KBM-7 (cell line): ENCODE measurements around the gene ZNF429.
A peak's percentile ranks its signal among the peaks of the same experiment; 100 is the strongest.
"Not testable (repeated sequence)": the region's sequence is repeated elsewhere in the genome, so short reads cannot be mapped to it uniquely, and the experiment has no call there.

ENCODE experiments used
- DNase-seq: peaks from one replicate; pipeline ENCODE4 v3.0.0-alpha.2; 2015
- in situ Hi-C: fragments of 300-500 bp; cut with MboI; formaldehyde crosslinking; loops from 2 replicates; pipeline ENCODE4 v1.14.3; 2020; ENCODE audit warnings: low sequenced_read_pairs, low pct_unique_long_range_greater_than_20kb, mixed read lengths

ZNF429 gene

DNA sequence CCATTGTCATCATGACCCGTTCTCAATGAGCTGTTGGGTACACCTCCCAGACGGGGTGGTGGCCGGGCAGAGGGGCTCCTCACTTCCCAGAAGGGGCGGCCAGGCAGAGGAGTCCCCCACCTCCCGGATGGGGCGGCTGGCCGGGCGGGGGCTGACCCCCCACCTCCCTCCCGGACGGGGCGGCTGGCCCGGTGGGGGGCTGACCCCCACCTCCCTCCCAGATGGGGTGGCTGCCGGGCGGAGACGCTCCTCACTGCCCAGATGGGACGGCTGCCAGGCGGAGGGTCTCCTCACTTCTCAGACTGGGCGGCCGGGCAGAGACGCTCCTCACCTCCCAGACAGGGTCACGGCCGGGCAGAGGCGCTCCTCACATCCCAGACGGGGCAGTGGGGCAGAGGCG lies 5.7 kb downstream of the ZNF429 start:
- in situ Hi-C loops: not testable (repeated sequence)

DNA sequence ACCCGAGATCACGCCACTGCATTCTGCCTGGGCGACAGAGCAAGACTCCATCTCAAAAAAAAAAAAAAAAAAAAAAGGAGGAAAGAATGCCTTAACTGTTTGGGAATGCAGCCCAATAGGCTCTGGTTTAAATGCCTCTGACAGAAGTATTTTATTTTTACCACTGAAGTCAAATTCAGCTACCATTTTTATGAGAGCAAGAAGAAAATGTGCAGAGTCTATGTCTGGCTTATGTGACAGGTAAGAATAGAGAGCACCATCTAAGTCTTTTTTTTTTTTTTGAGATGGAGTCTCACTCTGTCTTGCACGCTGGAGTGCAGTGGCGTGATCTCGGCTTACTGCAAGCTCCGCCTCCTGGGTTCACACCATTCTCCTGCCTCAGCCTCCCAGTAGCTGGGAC lies 7.2 kb downstream of the ZNF429 start:
- in situ Hi-C loops, DNase-seq: not testable (repeated sequence)

More for the DNA sequence above, 5.7 kb downstream of the ZNF429 start:
- not testable (repeated sequence) for DNase-seq

DNA sequence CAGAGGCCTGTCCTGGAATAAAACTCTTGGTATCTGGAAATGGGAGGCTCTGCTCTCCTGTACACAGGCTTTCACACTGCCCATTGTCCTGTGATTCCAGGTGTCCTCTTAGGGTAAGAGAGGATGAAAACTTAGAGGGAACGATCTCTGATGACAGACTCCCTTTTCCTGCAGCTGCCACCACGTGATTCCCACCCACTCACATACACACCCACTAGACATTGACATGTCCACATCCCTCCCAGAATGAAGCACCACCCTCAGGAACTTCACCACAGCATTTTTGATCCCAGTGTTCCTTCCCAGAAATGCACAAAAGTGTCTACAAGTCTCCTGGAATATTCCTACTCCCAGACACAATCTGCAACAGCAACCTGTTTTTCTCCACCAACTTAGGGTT lies 8.2 kb downstream of the ZNF429 start:
- DNase-seq: no peak
- in situ Hi-C loops: no loop called here

DNA sequence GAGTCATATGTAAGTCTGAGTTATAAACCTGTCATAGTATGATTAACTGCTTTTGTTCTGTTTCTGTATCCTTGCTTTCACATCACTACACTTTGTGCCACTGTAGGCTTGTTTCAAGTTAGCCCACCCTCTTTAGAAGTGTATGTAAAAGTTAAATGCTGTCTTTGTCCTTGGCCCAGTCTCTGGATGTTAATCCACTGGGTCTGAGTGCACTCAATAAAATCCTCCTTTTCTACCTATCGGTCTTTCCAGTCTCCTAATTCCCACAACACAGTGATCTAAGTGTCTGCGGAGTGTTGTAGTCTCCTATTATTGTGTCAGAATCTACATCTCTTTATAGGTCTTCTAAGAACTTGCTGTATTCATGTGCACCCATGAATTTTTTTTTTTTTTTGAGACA lies 14.1 kb downstream of the ZNF429 start:
- DNase-seq: peak; percentile 32
- in situ Hi-C loops: no loop called here

DNA sequence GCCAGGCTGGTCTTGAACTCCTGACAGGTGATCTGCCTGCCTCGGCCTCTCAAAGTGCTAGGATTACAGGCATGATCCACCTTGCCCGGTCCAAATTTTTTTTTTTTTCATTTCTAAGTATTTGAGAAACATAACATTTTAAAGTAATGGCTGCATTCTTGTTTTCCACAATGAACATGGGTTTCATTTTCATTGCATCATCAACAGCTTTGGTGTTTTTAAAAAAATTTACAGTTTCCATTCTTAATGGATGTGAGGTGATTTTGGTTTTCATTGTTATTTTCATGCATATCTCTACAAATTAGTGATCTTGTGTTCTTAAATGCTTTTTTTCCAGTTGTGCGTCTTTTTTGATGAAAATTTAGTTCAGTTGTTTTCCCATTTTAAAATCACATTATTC lies 27.5 kb downstream of the ZNF429 start:
- in situ Hi-C loops: no loop called here
- DNase-seq: no peak

DNA sequence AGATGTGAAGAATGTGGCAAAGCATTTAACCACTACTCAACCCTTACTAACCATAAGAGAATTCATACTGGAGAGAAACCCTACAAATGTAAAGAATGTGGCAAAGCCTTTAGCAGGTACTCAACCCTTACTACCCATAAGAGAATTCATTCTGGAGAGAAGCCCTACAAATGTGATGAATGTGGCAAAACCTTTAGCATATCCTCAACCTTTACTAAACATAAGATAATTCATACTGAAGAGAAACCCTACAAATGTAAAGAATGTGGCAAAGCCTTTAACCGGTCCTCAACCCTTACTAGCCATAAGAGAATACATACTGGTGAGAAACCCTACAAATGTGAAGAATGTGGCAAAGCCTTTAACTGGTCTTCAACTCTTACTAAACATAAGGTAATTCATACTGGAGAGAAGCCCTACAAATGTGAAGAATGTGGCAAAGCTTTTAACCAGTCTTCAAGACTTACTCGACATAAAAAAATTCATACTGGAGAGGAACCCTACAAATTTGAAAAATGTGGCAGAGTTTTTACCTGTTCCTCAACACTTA lies 31.4 kb downstream of the ZNF429 start:
- DNase-seq, in situ Hi-C loops: not testable (repeated sequence)

DNA sequence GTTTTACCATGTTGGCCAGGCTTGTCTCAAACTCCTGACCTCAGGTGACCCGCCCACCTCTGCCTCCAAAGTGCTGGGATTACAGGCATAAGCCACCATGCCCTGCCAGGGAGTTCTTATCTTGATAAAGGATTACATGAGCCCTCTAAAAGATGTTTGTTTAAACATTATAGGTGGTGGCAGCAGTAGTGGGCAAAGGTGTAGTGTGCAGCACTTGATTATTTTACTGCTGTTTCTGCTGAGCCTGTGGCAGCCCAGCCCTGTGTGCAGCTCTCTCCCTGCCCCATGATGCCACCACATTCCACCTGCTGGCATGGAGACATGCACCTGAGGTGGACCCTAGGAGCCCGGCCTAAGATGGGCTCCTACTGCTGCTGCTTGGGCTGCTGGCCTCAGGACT lies 54.0 kb downstream of the ZNF429 start:
- DNase-seq: no peak
- in situ Hi-C loops: no loop called here

DNA sequence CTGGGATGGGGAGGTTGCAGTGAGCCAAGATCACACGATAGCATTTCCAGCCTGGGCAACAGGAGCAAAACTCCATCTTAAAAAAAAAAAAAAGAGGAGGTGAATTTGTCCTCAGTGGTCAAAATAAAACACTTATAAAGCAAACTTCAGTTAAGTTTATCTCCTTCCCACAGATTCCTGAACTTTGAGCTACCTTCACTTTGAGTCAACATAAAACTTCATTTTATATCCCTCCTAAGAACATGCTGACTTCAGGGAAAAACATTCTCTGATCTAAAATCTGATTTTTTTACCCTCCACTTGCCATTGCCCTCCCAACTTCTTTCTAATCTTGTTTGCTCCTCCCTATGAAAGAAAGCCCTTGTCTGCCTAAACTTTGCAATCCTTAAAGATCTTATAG lies 59.0 kb downstream of the ZNF429 start:
- in situ Hi-C loops: no loop called here
- DNase-seq: no peak

DNA sequence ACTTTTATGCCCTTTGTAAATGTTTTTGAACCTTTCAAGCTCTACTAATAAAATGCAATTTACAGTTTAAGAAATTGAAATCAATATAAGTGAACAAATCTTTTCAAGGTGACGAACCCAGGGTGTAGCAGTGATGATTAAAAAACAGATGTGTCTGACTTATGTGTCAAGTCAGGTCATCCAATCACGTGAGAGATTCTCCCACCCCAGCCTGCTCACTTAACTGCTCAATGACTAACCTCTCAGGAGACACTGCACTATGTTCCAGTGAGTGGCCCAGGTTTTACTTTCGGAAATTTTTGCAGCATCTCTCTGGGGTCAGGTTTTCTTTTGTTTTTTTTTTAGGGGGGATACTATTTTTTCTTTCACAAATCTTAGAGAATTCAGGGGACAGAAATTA lies 60.7 kb downstream of the ZNF429 start:
- DNase-seq: no peak
- in situ Hi-C loops: no loop called here

DNA sequence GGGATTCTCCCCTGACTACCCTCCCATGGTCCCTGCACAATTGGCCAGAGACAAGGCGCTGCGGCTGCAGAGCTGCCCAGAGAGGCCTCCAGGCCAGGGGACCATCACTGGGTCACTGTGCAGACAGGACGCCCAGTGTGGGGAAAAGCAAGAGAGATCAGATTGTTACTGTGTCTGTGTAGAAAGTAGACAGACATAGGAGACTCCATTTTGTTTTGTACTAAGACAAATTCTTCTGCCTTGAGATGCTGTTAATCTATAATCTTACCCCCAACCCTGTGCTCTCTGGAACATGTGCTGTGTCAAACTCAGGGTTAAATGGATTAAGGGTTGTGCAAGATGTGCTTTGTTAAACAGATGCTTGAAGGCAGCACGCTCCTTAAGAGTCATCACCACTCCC lies 62.4 kb downstream of the ZNF429 start:
- in situ Hi-C loops, DNase-seq: not testable (repeated sequence)

DNA sequence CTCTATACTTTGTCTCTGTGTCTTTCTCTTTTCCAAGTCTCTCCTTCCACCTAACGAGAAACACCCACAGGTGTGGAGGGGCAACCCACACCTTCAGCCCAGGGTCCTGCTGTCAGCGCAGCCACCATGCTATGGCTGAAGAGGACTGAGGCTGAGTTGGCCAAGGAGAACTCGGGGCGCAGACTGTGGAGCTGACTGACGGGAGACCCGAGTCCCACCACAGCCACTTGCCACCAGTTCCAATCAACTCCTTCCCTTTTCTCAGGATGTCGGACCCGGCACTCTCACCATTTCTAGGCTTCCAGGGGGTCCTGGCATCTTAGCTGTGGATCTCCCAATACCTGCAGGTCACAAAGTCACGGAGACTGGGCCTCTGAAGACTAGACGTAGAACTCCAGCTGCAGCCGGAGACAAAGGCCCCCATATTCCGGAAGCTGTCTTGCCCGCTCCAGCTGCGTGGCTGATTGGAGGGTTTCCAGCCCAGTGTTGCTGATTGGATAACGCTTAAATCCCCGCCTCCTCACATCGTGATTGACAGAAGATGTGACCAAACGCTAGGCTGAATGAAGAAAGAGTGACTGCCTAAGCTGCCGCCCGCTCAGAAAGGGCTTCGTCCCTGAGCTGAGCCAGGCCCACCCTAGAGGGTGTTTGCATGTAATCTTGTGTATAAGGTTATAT lies 63.6 kb downstream of the ZNF429 start:
- DNase-seq: no peak
- in situ Hi-C loops: no loop called here

DNA sequence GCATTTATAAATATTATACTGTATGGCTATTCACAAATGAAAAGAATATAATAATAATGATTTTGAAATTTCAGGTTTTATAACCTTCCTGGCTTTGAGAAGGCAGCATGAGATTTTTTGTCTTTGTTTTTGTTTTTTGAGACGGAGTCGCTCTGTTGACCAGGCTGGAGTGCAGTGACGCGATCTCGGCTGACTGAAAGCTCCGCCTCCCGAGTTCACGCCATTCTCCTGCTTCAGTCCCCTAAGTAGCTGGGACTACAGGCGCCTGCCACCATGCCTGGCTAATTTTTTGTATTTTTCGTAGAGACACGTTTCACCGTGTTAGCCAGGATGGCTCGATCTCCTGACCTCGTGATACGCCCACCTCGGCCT lies 64.1 kb downstream of the ZNF429 start:
- DNase-seq: no peak
- in situ Hi-C loops: no loop called here

DNA sequence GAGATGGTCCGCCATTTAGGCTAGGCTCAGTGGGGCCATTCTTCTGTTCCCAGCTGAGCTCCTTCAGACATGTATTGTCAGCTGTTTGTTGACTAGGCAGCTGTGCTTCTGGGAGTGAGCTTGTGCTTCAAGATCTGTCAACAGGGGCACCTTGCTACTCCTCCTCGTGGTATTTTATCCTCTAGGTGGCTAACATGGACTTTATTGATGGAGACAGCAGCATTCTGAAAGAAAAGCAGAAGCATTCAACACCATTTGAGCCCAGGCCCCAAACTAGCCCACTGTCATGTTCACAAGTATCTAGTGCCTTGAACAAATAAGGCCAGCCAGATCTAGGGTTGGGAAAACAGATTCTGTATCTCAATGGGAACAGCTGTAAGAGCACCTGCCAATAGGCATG lies 65.9 kb downstream of the ZNF429 start:
- in situ Hi-C loops: no loop called here

DNA sequence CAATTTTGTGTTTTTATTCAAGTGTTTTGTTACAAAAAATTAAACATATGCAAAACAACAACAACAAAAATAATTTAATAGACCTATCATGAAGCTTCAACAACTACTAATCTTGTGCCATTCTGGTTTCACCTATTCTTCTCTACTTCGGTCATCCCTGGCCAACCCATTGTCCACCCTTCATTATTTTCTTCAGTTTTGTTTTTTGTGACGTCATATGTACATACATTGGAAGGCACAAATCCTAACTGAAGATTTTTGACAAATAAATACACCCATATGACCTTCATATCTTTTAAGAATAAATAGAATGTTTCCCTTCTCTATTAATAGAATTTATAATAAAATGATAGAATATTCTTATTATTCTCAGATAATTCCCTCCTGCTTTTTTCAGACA lies 69.2 kb downstream of the ZNF429 start:
- no peak for DNase-seq

More for the DNA sequence above, 65.9 kb downstream of the ZNF429 start:
- no peak for DNase-seq

DNA sequence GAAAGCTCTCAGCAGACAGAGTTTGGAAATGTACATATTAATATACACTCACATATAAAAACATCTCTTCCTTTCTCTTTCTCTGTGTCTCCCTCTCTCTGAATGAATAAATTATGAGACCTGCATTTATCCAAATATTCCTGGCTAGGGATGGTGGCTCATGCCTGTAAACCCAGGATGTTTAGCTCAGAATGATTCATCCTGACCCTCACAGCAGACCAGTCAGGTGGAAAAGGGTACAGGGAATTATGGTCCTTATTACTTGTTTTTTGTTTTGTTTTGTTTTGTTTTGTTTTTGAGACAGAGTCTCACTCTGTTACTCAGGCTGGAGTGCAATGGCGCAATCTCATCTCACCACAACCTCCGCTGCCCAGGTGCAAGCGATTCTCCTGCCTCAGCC lies 71.1 kb downstream of the ZNF429 start:
- in situ Hi-C loops: no loop called here
- no peak for DNase-seq

More for the DNA sequence above, 69.2 kb downstream of the ZNF429 start:
- in situ Hi-C loops: no loop called here

DNA sequence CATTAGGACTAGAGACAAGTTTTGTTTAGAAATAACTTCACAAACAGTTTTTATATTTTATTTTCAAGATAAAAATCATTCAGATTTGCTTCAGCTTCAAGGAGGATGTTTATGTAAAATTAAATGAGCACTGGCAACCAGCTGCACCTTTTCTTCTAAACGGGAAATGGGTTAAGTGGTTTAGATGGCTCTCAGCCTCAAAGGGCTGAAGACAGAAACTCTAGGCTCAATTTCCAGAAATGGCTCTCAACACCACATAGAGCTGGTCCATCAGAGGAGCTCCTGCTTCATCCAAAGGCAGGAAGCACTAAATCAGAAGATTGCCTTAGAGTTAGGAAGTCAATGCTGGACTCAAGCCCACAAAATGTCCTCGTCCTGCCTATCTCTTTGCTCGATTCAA lies 74.7 kb downstream of the ZNF429 start:
- no peak for DNase-seq
- in situ Hi-C loops: no loop called here

DNA sequence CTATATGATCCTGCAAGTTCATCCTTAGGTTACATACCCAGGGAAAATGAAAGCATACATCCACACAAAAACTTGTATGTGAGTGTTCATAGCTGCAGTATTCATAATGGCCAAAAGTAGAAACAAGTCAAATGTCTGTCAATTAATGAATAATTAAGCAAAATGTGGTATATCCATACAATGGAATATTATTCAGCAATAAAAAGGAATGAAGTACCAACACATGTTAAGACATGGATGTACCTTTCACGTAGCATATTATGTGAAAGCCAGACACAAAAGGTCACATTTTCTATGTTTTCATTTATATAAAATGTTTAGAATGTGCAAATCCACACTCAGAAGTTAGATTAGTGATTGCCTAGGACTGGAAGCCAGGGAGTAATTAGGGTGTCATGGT lies 75.4 kb downstream of the ZNF429 start:
- in situ Hi-C loops: no loop called here
- no peak for DNase-seq

DNA sequence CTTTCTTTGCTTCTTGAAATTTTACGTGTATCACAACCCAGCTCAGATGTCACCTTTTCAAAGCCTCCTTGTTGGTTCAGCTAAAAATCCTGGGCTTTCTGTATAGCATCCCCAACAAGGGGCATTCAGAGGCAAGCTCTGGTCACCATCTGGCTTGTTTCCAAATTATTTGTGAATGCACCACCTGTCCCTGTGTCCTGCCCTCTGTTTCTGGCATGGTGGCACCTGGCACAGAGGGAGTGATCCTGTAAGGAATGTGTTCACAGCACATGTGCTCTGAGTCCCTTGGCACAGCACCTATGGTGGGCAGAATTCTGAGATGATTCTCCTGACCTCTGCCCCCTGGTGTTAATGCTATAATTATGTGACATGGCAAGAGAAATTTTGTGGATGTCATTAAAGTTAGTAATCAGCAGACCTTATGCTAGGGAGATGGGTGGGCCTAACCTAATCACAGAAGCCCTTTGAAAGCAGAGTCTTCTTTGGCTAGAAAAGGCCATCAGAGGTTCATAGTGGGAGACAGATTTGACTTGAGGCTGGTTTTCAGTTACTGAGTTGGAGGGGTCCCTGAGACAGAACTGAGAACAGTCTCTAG lies 76.3 kb downstream of the ZNF429 start:
- in situ Hi-C loops: no loop called here
- DNase-seq: no peak

DNA sequence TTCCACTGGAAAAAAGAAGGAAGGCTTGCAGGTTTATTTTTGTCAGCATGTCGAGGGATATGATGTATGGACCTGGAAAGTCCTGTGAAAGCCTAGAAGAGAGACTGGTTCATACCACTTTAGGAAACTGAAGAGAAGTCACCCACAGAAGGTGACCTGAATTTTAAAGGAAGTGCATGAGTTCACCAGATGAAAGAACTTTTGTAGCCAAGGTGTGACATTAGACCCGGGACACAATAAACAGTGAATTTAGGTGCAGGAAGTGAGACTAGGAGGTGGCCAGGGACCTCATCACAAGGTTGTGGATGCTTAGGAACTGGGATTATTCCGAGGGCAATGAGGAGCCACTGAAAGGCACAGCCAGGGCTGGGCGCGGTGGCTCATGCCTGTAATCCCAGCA lies 79.1 kb downstream of the ZNF429 start:
- in situ Hi-C loops: no loop called here
- no peak for DNase-seq

DNA sequence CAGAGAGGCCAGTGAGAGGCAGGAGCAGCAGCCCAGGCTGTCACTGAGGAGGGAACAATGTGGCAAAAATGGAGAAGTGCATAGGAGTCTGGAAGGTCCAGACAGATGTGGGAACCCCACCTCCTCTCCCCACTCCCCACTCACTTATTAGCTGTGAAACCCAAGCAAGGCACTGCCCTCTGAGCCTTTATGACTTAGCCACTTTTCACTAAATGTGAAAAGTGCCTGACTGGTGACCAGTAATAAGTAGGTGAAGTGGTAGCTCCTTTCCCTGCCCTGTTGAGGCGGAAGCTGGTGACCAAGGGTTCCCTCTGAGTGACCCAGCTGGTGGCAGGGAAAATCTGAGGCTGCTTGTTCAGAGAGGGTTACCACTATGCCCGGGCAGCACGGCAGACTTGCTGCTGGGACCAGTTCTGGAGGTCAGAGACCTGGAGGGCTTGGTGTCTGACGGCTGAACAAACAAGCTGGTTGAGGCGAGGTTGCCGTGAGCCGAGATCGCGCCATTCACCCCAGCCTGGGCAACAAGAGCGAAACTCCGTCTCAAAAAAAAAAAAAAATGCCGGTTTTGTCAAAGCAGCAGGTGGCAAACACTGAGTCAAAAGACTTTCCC lies 80.0 kb downstream of the ZNF429 start:
- DNase-seq: no peak
- in situ Hi-C loops: no loop called here
